ENCODE data around the gene MAP3K20.

MAP3K20 gene

GRCh38 chr2:173048897-173049661 lies 26.6 kb upstream of the MAP3K20 start:
- H3K27ac ChIP-seq, result no peak overlapping the region
- no peak overlapping the region for H3K4me3 ChIP-seq (ENCODE audit: low read depth in 1 of 2, low read length in 1 of 2)
- no peaks in the 10 kb centered on the region for H3K27me3 ChIP-seq
- H3K4me1 ChIP-seq (ENCODE audit: control insufficient read depth in 1 of 2, insufficient read depth in 1 of 2, low read depth in 1 of 2, low read length in 1 of 2), result peaks cover 7% of the 10 kb centered on the region in 2 experiments
- no peaks in the 10 kb centered on the region for H3K36me3 ChIP-seq
- H3K9me3 ChIP-seq, result no peaks in the 10 kb centered on the region
- no peak for TF ChIP-seq CTCF (IDR thresholded peaks at IDR 0.05)

- Histone ChIP-seq H3K4me1 (ENCODE audit: control insufficient read depth in 1 of 2, insufficient read depth in 1 of 2, low read depth in 1 of 2, low read length in 1 of 2) (peaks cover 7% of the 10 kb centered on the region in 2 experiments), H3K9me3 (no peaks in the 10 kb centered on the region), H3K27ac (no peak overlapping the region), H3K27me3 (no peaks in the 10 kb centered on the region), H3K36me3 (no peaks in the 10 kb centered on the region), H3K4me3 (ENCODE audit: low read depth in 1 of 2, low read length in 1 of 2) (no peak overlapping the region)
- no peak for TF ChIP-seq CTCF (IDR thresholded peaks at IDR 0.05)
Measured at GRCh38 chr2:173049831-173050230, 25.8 kb upstream of the MAP3K20 start.

- Histone ChIP-seq H3K27ac (no peak overlapping the region), H3K9me3 (no peaks in the 10 kb centered on the region)
- no peak for TF ChIP-seq CTCF (IDR thresholded peaks at IDR 0.05)
Measured at GRCh38 chr2:173050684-173051083, 25.0 kb upstream of the MAP3K20 start.

DNA sequence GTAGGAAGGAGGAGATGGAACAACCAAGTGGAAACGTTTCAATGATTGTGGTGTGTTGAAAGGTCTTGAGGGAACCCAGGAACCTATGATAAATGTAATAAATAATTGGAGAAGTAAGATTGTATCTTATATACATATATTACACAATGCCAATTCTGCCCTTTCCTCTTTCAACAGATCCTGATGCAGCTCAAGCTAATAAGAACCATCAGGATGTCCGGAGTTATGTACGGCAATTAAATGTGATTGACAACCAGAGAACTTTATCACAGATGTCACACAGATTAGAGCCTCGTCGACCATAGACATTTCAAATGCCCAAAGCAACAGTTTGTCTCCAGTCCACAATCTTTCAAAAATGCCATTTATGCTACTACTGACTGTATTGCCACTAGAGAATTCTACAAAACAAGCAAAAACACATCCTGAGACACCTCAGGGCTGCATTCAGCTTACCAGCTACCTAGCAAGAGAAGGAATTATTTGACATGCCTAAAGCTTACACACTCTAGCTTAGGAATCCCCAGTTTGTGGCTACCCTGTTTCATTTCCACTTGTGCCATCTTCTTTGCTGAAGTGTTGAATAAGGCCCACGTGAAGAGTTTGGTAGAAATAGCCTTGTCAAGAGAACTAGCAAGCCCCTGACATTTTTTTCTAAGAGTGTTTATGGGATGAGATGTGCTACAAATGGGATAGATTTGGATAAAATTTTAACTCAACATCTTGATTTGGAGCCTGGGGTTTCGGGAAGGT lies 24.0 kb upstream of the MAP3K20 start:
- H3K27me3 ChIP-seq, result no peaks in the 10 kb centered on the region
- no peak overlapping the region for H3K4me3 ChIP-seq (ENCODE audit: low read depth in 1 of 2, low read length in 1 of 2)
- no peaks in the 10 kb centered on the region for H3K9me3 ChIP-seq
- no peak overlapping the region for H3K27ac ChIP-seq
- TF ChIP-seq CTCF (IDR thresholded peaks at IDR 0.05), result no peak
- H3K36me3 ChIP-seq, result no peaks in the 10 kb centered on the region
- peaks cover 7% of the 10 kb centered on the region in 2 experiments for H3K4me1 ChIP-seq (ENCODE audit: control insufficient read depth in 1 of 2, insufficient read depth in 1 of 2, low read depth in 1 of 2, low read length in 1 of 2)

More at GRCh38 chr2:173050684-173051083, 25.0 kb upstream of the MAP3K20 start:
- Histone ChIP-seq H3K27me3 (no peaks in the 10 kb centered on the region), H3K4me3 (ENCODE audit: low read depth in 1 of 2, low read length in 1 of 2) (no peak overlapping the region), H3K4me1 (ENCODE audit: control insufficient read depth in 1 of 2, insufficient read depth in 1 of 2, low read depth in 1 of 2, low read length in 1 of 2) (peaks cover 7% of the 10 kb centered on the region in 2 experiments), H3K36me3 (no peaks in the 10 kb centered on the region)

DNA sequence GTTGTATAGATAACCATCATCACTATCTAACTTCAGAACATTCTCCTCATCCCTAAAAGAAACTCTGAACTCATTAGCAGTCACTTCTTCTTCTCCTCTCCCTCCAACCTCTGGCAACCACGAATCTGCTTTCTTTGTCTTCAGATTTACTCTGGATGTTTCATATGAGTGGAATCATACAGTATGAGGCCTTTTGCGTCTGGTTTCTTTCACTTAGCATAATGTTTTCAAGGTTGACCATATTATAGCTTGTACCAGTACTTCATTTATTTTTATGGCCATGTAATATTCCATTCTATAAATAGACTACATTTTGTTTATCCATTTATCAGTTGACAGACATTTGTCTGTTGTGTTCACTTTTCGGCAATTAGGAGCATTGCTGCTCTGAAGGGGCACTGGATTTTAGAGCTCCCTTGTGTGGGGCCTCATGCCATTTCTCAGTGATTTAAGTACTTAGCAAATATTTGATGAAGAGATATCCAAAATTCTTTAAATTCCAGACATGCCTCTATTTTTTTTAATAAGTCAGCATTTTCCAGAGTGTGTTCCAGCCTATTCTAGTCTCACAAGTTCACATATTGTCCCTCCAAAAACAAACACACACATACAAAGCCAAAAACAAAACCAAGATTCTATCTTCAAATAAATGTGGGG lies 22.5 kb upstream of the MAP3K20 start:
- peaks cover 7% of the 10 kb centered on the region in 2 experiments for H3K4me1 ChIP-seq (ENCODE audit: control insufficient read depth in 1 of 2, insufficient read depth in 1 of 2, low read depth in 1 of 2, low read length in 1 of 2)
- H3K27me3 ChIP-seq, result peaks cover 10% of the 10 kb centered on the region
- H3K27ac ChIP-seq, result no peak overlapping the region
- no peak for TF ChIP-seq CTCF (IDR thresholded peaks at IDR 0.05)
- no peaks in the 10 kb centered on the region for H3K36me3 ChIP-seq
- H3K4me3 ChIP-seq (ENCODE audit: low read depth in 1 of 2, low read length in 1 of 2), result no peak overlapping the region
- H3K9me3 ChIP-seq, result no peaks in the 10 kb centered on the region

Measured in neutrophil (primary cell).